ENCODE results near the gene ZNF574.

DNA sequence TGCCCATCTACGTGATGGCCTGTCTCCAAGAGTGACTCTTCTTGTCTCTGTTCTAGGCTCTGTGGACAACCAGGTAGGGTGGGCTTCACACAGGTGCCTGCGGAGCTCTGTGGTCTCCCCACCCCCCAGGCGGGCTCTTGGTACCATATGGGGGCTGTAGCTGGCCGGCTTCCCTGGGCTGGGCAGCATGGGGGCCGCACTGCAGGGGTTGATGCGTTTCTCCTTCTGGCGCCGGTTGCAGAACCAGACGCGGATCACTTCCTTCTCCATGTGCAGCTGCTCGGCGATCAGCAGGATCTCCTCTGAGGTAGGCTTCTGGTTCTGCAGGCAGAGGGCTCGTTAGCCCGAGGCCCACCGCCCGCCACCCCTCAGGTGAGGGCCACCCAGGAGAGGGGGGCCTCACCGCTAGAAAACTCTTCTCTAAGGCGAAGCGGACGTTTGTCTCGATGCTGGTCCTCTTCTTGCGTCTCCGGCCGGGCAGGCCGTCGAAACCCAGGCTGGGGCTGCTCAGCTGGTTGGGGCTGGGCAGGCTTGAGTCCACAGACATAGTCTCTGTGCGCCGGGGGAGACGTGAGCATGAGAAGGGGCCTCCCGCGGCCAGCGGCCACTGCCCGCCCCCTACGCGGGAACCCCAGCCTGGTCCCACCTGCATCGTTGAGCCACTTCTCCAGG lies 19.3 kb downstream of the ZNF574 start:
- TF ChIP-seq, protein P1, sequence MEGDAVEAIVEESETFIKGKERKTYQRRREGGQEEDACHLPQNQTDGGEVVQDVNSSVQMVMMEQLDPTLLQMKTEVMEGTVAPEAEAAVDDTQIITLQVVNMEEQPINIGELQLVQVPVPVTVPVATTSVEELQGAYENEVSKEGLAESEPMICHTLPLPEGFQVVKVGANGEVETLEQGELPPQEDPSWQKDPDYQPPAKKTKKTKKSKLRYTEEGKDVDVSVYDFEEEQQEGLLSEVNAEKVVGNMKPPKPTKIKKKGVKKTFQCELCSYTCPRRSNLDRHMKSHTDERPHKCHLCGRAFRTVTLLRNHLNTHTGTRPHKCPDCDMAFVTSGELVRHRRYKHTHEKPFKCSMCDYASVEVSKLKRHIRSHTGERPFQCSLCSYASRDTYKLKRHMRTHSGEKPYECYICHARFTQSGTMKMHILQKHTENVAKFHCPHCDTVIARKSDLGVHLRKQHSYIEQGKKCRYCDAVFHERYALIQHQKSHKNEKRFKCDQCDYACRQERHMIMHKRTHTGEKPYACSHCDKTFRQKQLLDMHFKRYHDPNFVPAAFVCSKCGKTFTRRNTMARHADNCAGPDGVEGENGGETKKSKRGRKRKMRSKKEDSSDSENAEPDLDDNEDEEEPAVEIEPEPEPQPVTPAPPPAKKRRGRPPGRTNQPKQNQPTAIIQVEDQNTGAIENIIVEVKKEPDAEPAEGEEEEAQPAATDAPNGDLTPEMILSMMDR (conservative IDR thresholded peaks at IDR 0.05 in 1 of 2, IDR thresholded peaks at IDR 0.05 in 1 of 2; ENCODE audit: extremely low read depth in 1 of 2, insufficient read depth in 1 of 2, low read depth in 1 of 2, low read length in 2 of 2): no peak
- TF ChIP-seq EZH2 (IDR thresholded peaks at IDR 0.05; ENCODE audit: borderline replicate concordance, low read length): no peak
